RPMI7951 (cell line): Measurements from ENCODE around the gene SLC38A11. TPM values are rescaled to one million over a fixed set of nuclear protein-coding genes. Genes with fewer than 3 reads are reported as not detected.
"Not testable (repeated sequence)": the region's sequence is repeated elsewhere in the genome, so short reads cannot be mapped to it uniquely, and the experiment has no call there.

Experiments used
- DNase-seq: peaks from one replicate; pipeline ENCODE4 v3.0.0-alpha.2; 2012; ENCODE audit warnings: low read depth
- total RNA-seq: library from RNA; depleted of rRNA; stranded (reverse); fragments of >200 nt; shearing (Covaris generic); gene quantifications from 2 replicates; pipeline ENCODE4 v1.2.3, GENCODE V29; 2014

SLC38A11 gene
- total RNA-seq, 1 experiment from 2014 or later = not detected

GRCh38 chr2:164879901-164880535 lies 75.3 kb downstream of the SLC38A11 start:
- DNase-seq = no peak

GRCh38 chr2:164877927-164878326 lies 77.4 kb downstream of the SLC38A11 start:
- no peak for DNase-seq

GRCh38 chr2:164877169-164877568 lies 78.2 kb downstream of the SLC38A11 start:
- DNase-seq = no peak

GRCh38 chr2:164875334-164876205 lies 79.8 kb downstream of the SLC38A11 start:
- DNase-seq = no peak

- DNase-seq = no peak
Measured at GRCh38 chr2:164873210-164873908, 82.0 kb downstream of the SLC38A11 start.

- DNase-seq = no peak
Measured at GRCh38 chr2:164871404-164871803, 83.9 kb downstream of the SLC38A11 start.

GRCh38 chr2:164869420-164869772 lies 85.9 kb downstream of the SLC38A11 start:
- no peak for DNase-seq

GRCh38 chr2:164868563-164869419 lies 86.5 kb downstream of the SLC38A11 start:
- DNase-seq = no peak

- no peak for DNase-seq
Measured at GRCh38 chr2:164867779-164868397, 87.4 kb downstream of the SLC38A11 start.

- not testable (repeated sequence) for DNase-seq
Measured at GRCh38 chr2:164866381-164866780, 88.9 kb downstream of the SLC38A11 start.

- no peak for DNase-seq
Measured at GRCh38 chr2:164860694-164861042, 94.7 kb downstream of the SLC38A11 start.

- DNase-seq = not testable (repeated sequence)
Measured at GRCh38 chr2:164859906-164860693, 95.2 kb downstream of the SLC38A11 start.

- DNase-seq = no peak
Measured at GRCh38 chr2:164859251-164859818, 96.0 kb downstream of the SLC38A11 start.

GRCh38 chr2:164852086-164852485 lies 103.2 kb downstream of the SLC38A11 start:
- DNase-seq = no peak

GRCh38 chr2:164850235-164850634 lies 105.1 kb downstream of the SLC38A11 start:
- no peak for DNase-seq

GRCh38 chr2:164849506-164849905 lies 105.8 kb downstream of the SLC38A11 start:
- DNase-seq = no peak

GRCh38 chr2:164847981-164848741 lies 107.2 kb downstream of the SLC38A11 start:
- no peak for DNase-seq

GRCh38 chr2:164847291-164847690 lies 108.0 kb downstream of the SLC38A11 start:
- no peak for DNase-seq

GRCh38 chr2:164846276-164846675 lies 109.0 kb downstream of the SLC38A11 start:
- DNase-seq = no peak
